ENCODE measurements around the gene ABCB10.

The ABCB10 gene

GRCh38 chr1:229582011-229582694, 23.6 kb upstream of the ABCB10 start:
- TF ChIP-seq EZH2 (IDR thresholded peaks at IDR 0.05; ENCODE audit: borderline replicate concordance, low read depth, low read length, severe bottlenecking) (no peak), CTCF (IDR thresholded peaks at IDR 0.05; ENCODE audit: borderline replicate concordance, extremely low read depth, low read length, poor library complexity, severe bottlenecking) (no peak)
- H2AFZ ChIP-seq (ENCODE audit: low read depth, low read length), result no peak overlapping the region

GRCh38 chr1:229581485-229581884, 23.0 kb upstream of the ABCB10 start:
- ATAC-seq (ENCODE audit: insufficient read depth, low read depth) (no peak), DNase-seq (no peak)
- no peak overlapping the region for H2AFZ ChIP-seq (ENCODE audit: low read depth, low read length)
- H4K20me1 ChIP-seq (ENCODE audit: insufficient read depth, low read length), result no peaks in the 10 kb centered on the region
- H3K4me3 ChIP-seq (ENCODE audit: low read depth in 1 of 2, low read length in 2 of 2), result no peak overlapping the region
- no peaks in the 10 kb centered on the region for H3K36me3 ChIP-seq (ENCODE audit: insufficient read depth, low read length)
- H3K27ac ChIP-seq (ENCODE audit: low read length), result no peak overlapping the region
- H3K9me3 ChIP-seq (ENCODE audit: insufficient read depth, low read length, severe bottlenecking), result no peaks in the 10 kb centered on the region
- H3K27me3 ChIP-seq (ENCODE audit: insufficient read depth, low read length, poor library complexity), result no peaks in the 10 kb centered on the region
- TF ChIP-seq CTCF (IDR thresholded peaks at IDR 0.05; ENCODE audit: borderline replicate concordance, extremely low read depth, low read length, poor library complexity, severe bottlenecking) (no peak), EZH2 (IDR thresholded peaks at IDR 0.05; ENCODE audit: borderline replicate concordance, low read depth, low read length, severe bottlenecking) (no peak)
- no peaks in the 10 kb centered on the region for H3K79me2 ChIP-seq (ENCODE audit: insufficient read depth, low read length)
- H3K9ac ChIP-seq (ENCODE audit: low read depth, low read length), result no peak overlapping the region
- no peaks in the 10 kb centered on the region for H3K4me1 ChIP-seq (ENCODE audit: insufficient read depth, low read length)
- H3K4me2 ChIP-seq (ENCODE audit: insufficient read depth, low read length), result no peak overlapping the region

More at GRCh38 chr1:229582011-229582694, 23.6 kb upstream of the ABCB10 start:
- H3K9ac ChIP-seq (ENCODE audit: low read depth, low read length), result no peak overlapping the region
- H3K27ac ChIP-seq (ENCODE audit: low read length), result no peak overlapping the region
- DNase-seq, result no peak
- H3K27me3 ChIP-seq (ENCODE audit: insufficient read depth, low read length, poor library complexity), result no peaks in the 10 kb centered on the region
- H3K4me2 ChIP-seq (ENCODE audit: insufficient read depth, low read length), result no peak overlapping the region
- H3K4me3 ChIP-seq (ENCODE audit: low read depth in 1 of 2, low read length in 2 of 2), result no peak overlapping the region
- no peaks in the 10 kb centered on the region for H3K9me3 ChIP-seq (ENCODE audit: insufficient read depth, low read length, severe bottlenecking)
- H3K36me3 ChIP-seq (ENCODE audit: insufficient read depth, low read length), result no peaks in the 10 kb centered on the region
- no peaks in the 10 kb centered on the region for H4K20me1 ChIP-seq (ENCODE audit: insufficient read depth, low read length)
- no peaks in the 10 kb centered on the region for H3K4me1 ChIP-seq (ENCODE audit: insufficient read depth, low read length)
- ATAC-seq (ENCODE audit: insufficient read depth, low read depth), result no peak
- no peaks in the 10 kb centered on the region for H3K79me2 ChIP-seq (ENCODE audit: insufficient read depth, low read length)

DNA sequence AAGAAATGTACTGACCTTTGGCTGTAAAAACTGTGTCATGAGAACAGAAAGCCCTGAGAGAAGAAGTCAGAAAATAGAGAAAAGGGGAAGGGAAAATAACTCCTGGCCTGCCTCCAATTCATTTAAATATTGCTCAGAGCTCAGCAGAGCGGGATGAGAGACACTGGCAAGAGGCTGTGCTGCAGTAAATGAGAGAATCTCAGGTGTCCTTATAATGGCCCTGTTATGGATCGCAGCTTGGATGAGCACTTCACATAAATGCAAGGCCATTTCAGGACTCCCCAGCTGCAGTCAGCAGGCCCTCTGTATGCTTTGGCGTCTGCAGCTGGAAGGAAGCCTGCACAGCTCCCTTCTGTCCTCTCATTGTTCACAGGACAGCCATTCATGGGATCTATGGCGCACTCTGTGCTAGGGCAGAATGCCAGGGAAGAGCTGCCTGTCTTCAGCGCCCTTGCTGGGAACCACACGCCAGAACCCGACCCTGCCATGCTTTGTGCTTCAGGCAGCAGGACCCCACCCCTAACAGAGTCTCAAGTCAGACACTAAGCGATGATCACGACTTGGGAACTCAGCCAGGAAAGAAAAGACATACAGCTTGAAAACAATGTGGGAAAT, 20.7 kb upstream of the ABCB10 start:
- Histone ChIP-seq H3K4me3 (ENCODE audit: low read depth in 1 of 2, low read length in 2 of 2) (no peak overlapping the region), H3K79me2 (ENCODE audit: insufficient read depth, low read length) (no peaks in the 10 kb centered on the region), H3K9me3 (ENCODE audit: insufficient read depth, low read length, severe bottlenecking) (no peaks in the 10 kb centered on the region), H2AFZ (ENCODE audit: low read depth, low read length) (no peak overlapping the region), H3K27ac (ENCODE audit: low read length) (no peak overlapping the region), H3K4me1 (ENCODE audit: insufficient read depth, low read length) (no peaks in the 10 kb centered on the region), H4K20me1 (ENCODE audit: insufficient read depth, low read length) (no peaks in the 10 kb centered on the region), H3K36me3 (ENCODE audit: insufficient read depth, low read length) (no peaks in the 10 kb centered on the region), H3K4me2 (ENCODE audit: insufficient read depth, low read length) (no peak overlapping the region), H3K9ac (ENCODE audit: low read depth, low read length) (no peak overlapping the region), H3K27me3 (ENCODE audit: insufficient read depth, low read length, poor library complexity) (no peaks in the 10 kb centered on the region)
- no peak for TF ChIP-seq EZH2 (IDR thresholded peaks at IDR 0.05; ENCODE audit: borderline replicate concordance, low read depth, low read length, severe bottlenecking)
- TF ChIP-seq CTCF (IDR thresholded peaks at IDR 0.05; ENCODE audit: borderline replicate concordance, extremely low read depth, low read length, poor library complexity, severe bottlenecking), result no peak
- DNase-seq (no peak), ATAC-seq (ENCODE audit: insufficient read depth, low read depth) (peak; percentile 7; the same call in 1 of the 3 replicates)

Measured in DND-41 (cell line).